ENCODE measurements around the gene HS3ST3A1.
A peak's percentile ranks its signal among the peaks of the same experiment; 100 is the strongest.

Gene HS3ST3A1

GRCh38 chr17:13601776-13602551, at the start of gene HS3ST3A1:
TSS of gene HS3ST3A1 (minus strand) at chr17:13601929. CDS start at chr17:13601129, 800 bp downstream.
- peak within 1 kb of the TSS; percentile 78 for H3K4me3 ChIP-seq (ENCODE audit: low read depth, low read length)
- no peak for TF ChIP-seq CTCF (conservative IDR thresholded peaks at IDR 0.05; ENCODE audit: low read depth, low read length)
- peak; percentile 85 for DNase-seq (ENCODE audit: low read depth)

- no peak overlapping the region for H3K4me3 ChIP-seq (ENCODE audit: low read depth, low read length)
- peak; percentile 59 for DNase-seq (ENCODE audit: low read depth)
- no peak for TF ChIP-seq CTCF (conservative IDR thresholded peaks at IDR 0.05; ENCODE audit: low read depth, low read length)
These were observed 48.5 kb upstream of the HS3ST3A1 start for GRCh38 chr17:13650096-13650675.

GRCh38 chr17:13647543-13648021, 45.9 kb upstream of the HS3ST3A1 start:
- peak; percentile 7 for TF ChIP-seq CTCF (conservative IDR thresholded peaks at IDR 0.05; ENCODE audit: low read depth, low read length)
- no peak for DNase-seq (ENCODE audit: low read depth)
- H3K4me3 ChIP-seq (ENCODE audit: low read depth, low read length), result no peak overlapping the region

GRCh38 chr17:13646969-13647542, 45.3 kb upstream of the HS3ST3A1 start:
- no peak overlapping the region for H3K4me3 ChIP-seq (ENCODE audit: low read depth, low read length)
- TF ChIP-seq CTCF (conservative IDR thresholded peaks at IDR 0.05; ENCODE audit: low read depth, low read length), result no peak
- no peak for DNase-seq (ENCODE audit: low read depth)

- no peak for DNase-seq (ENCODE audit: low read depth)
These were observed 44.7 kb upstream of the HS3ST3A1 start for GRCh38 chr17:13646411-13646810.

GRCh38 chr17:13643180-13643579, 41.5 kb upstream of the HS3ST3A1 start:
- DNase-seq (ENCODE audit: low read depth), result no peak
- no peak overlapping the region for H3K4me3 ChIP-seq (ENCODE audit: low read depth, low read length)
- no peak for TF ChIP-seq CTCF (conservative IDR thresholded peaks at IDR 0.05; ENCODE audit: low read depth, low read length)

More at GRCh38 chr17:13646411-13646810, 44.7 kb upstream of the HS3ST3A1 start:
- TF ChIP-seq CTCF (conservative IDR thresholded peaks at IDR 0.05; ENCODE audit: low read depth, low read length), result no peak
- H3K4me3 ChIP-seq (ENCODE audit: low read depth, low read length), result no peak overlapping the region
